ENCODE measurements around the gene SEMA6A. TPM values are rescaled to one million over a fixed set of nuclear protein-coding genes. Genes with fewer than 3 reads are reported as not detected.

SEMA6A gene
- total RNA-seq, 2 experiments from 2014 or later: not detected

DNA sequence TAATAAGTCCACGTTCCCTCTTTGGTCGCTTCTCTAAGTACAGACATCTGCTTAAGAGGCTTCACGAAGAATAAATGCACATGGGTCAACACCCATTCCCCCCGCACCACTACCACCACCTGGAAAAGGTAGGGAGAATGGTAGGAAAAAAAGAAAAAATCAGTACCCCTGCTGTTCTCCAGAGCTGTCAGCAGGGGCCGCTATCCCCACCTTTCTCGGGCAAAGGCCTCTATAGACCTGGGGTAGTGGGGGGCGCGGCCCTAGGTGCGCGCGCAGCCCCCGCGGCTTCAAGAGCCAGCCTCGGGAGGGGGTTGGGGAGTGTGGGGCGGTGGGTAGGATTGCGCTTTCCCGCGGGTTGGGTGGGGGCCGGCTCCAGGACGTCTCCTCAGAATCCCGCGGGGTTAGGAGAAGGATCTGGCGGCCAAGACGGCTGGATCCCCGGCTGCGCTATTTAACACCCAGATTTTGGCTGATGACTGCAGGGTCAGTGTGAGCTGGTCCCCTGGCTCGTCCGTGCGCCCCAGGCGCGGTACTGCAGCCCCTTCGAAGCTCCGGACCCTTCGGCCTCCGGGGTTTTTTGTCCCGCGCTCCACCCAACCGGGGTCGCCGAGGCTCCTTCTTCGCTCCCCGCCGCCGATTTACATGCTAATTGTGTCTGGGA lies 1.6 kb upstream of the SEMA6A start:
- peak overlapping the region; percentile 18; the same call in 1 of the 2 replicates for H3K4me2 ChIP-seq (ENCODE audit: low read length)
- CTCF ChIA-PET (ENCODE audit: unreplicated experiment): no interaction called here
- no peak overlapping the region for H3K4me3 ChIP-seq (ENCODE audit: low read depth, low read length, poor library complexity, severe bottlenecking)
- no peaks in the 10 kb centered on the region for H3K4me1 ChIP-seq (ENCODE audit: insufficient read depth, low read length, poor library complexity, severe bottlenecking)
- no peak overlapping the region for H2AFZ ChIP-seq (ENCODE audit: low read length)
- no peaks in the 10 kb centered on the region for H3K9me2 ChIP-seq (ENCODE audit: insufficient read depth, low read length)
- no peaks in the 10 kb centered on the region for H3K36me3 ChIP-seq (ENCODE audit: insufficient read depth, low read length)
- peak; percentile 35 for DNase-seq (ENCODE audit: low spot score)
- no TSS peak for BruUV-seq (replicated peaks)
- no peaks in the 10 kb centered on the region for H3K9me3 ChIP-seq (ENCODE audit: low read length)
- TF ChIP-seq, protein P1, sequence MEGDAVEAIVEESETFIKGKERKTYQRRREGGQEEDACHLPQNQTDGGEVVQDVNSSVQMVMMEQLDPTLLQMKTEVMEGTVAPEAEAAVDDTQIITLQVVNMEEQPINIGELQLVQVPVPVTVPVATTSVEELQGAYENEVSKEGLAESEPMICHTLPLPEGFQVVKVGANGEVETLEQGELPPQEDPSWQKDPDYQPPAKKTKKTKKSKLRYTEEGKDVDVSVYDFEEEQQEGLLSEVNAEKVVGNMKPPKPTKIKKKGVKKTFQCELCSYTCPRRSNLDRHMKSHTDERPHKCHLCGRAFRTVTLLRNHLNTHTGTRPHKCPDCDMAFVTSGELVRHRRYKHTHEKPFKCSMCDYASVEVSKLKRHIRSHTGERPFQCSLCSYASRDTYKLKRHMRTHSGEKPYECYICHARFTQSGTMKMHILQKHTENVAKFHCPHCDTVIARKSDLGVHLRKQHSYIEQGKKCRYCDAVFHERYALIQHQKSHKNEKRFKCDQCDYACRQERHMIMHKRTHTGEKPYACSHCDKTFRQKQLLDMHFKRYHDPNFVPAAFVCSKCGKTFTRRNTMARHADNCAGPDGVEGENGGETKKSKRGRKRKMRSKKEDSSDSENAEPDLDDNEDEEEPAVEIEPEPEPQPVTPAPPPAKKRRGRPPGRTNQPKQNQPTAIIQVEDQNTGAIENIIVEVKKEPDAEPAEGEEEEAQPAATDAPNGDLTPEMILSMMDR (conservative IDR thresholded peaks at IDR 0.05; ENCODE audit: low read length): peak; percentile 82
- no peak for TF ChIP-seq EZH2phosphoT487 (IDR thresholded peaks at IDR 0.05; ENCODE audit: borderline replicate concordance, low read depth, low read length)
- no peak overlapping the region for H3K27ac ChIP-seq (ENCODE audit: low read depth, low read length, poor library complexity, severe bottlenecking)
- intact Hi-C loops (cut with micrococcal nuclease; ENCODE audit: unreplicated experiment): loop anchor here (5.0 kb wide), 1 partner anchor 371 kb away; no protein-coding TSS in a partner anchor
- no peaks in the 10 kb centered on the region for H4K20me1 ChIP-seq (ENCODE audit: insufficient read depth, low read length)
- POLR2A ChIA-PET: interaction anchor here (0.7 to 0.8 kb wide), 2 partner anchors 18 to 1270 kb away, joined by 3 to 5 read pairs; no protein-coding TSS in a partner anchor
- no peaks in the 10 kb centered on the region for H3K79me2 ChIP-seq (ENCODE audit: insufficient read depth, low read depth, low read length)

DNA sequence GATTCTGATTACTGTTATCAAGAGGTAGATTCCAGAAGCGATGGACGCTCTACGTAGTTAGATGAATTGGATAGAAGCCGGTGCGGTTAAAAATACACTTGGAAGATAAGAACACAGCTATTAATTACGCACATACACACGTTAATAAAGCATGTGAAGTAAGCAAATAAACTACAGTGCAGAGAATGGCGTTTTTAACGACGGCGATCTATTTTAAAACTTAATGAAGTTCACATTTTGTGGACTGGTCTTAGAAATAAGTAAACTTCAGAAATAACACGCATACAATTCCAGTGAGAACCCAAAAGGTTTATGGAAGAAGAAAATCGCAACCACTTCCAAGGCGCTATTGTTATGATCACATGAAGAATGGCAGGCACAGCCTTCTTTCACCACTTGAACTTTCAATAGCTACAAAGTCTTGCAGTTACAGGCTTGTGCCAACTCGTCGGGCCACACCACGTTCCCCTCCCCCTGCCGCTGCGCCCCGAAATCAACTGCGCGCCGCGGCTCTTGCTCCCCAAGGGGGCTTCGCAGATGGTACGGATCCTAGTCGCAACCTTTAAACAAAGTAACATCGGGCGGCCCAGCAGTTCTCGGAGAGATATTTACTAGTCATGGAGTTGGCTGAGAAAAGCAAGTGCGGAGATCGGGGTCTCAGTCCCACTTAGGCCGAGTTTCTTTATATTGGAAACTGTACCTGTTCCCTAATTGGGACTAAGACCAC lies 866 bp upstream of the SEMA6A start:
- no TSS peak for BruUV-seq (replicated peaks)
- no peak overlapping the region for H2AFZ ChIP-seq (ENCODE audit: low read length)
- no peak overlapping the region for H3K4me3 ChIP-seq (ENCODE audit: low read depth, low read length, poor library complexity, severe bottlenecking)
- no peak overlapping the region; the same call in 1 of the 2 replicates for H3K4me2 ChIP-seq (ENCODE audit: low read length)
- H4K20me1 ChIP-seq (ENCODE audit: insufficient read depth, low read length): no peaks in the 10 kb centered on the region
- CTCF ChIA-PET (ENCODE audit: unreplicated experiment): no interaction called here
- no peaks in the 10 kb centered on the region for H3K4me1 ChIP-seq (ENCODE audit: insufficient read depth, low read length, poor library complexity, severe bottlenecking)
- POLR2A ChIA-PET: interaction anchor here (0.6 to 0.7 kb wide), 3 partner anchors 490 to 1271 kb away, joined by 3 to 5 read pairs (median 4); no protein-coding TSS in a partner anchor
- intact Hi-C loops (cut with micrococcal nuclease; ENCODE audit: unreplicated experiment): loop anchor here (5.0 kb wide), 1 partner anchor 372 kb away; no protein-coding TSS in a partner anchor
- H3K9me3 ChIP-seq (ENCODE audit: low read length): no peaks in the 10 kb centered on the region
- TF ChIP-seq, protein P1 (conservative IDR thresholded peaks at IDR 0.05; ENCODE audit: low read length): no peak
- TF ChIP-seq EZH2phosphoT487 (IDR thresholded peaks at IDR 0.05; ENCODE audit: borderline replicate concordance, low read depth, low read length): no peak
- DNase-seq (ENCODE audit: low spot score): no peak
- H3K79me2 ChIP-seq (ENCODE audit: insufficient read depth, low read depth, low read length): no peaks in the 10 kb centered on the region
- H3K36me3 ChIP-seq (ENCODE audit: insufficient read depth, low read length): no peaks in the 10 kb centered on the region
- no peaks in the 10 kb centered on the region for H3K9me2 ChIP-seq (ENCODE audit: insufficient read depth, low read length)
- no peak overlapping the region for H3K27ac ChIP-seq (ENCODE audit: low read depth, low read length, poor library complexity, severe bottlenecking)
